Stimulated activated CD8-positive, alpha-beta memory T cell treated with anti-CD3 and anti-CD28 coated beads, Interleukin-15, amount 100 ng/mL, for 1 hour (primary cell): ENCODE results near the gene RHBDL3.
"Not testable (repeated sequence)": the region's sequence is repeated elsewhere in the genome, so short reads cannot be mapped to it uniquely, and the experiment has no call there.

Experiments
- DNase-seq: peaks from one replicate; pipeline ENCODE4 v3.0.0-alpha.2; 2020; ENCODE audit warnings: low read depth

The RHBDL3 gene, protein sequence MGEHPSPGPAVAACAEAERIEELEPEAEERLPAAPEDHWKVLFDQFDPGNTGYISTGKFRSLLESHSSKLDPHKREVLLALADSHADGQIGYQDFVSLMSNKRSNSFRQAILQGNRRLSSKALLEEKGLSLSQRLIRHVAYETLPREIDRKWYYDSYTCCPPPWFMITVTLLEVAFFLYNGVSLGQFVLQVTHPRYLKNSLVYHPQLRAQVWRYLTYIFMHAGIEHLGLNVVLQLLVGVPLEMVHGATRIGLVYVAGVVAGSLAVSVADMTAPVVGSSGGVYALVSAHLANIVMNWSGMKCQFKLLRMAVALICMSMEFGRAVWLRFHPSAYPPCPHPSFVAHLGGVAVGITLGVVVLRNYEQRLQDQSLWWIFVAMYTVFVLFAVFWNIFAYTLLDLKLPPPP

DNA sequence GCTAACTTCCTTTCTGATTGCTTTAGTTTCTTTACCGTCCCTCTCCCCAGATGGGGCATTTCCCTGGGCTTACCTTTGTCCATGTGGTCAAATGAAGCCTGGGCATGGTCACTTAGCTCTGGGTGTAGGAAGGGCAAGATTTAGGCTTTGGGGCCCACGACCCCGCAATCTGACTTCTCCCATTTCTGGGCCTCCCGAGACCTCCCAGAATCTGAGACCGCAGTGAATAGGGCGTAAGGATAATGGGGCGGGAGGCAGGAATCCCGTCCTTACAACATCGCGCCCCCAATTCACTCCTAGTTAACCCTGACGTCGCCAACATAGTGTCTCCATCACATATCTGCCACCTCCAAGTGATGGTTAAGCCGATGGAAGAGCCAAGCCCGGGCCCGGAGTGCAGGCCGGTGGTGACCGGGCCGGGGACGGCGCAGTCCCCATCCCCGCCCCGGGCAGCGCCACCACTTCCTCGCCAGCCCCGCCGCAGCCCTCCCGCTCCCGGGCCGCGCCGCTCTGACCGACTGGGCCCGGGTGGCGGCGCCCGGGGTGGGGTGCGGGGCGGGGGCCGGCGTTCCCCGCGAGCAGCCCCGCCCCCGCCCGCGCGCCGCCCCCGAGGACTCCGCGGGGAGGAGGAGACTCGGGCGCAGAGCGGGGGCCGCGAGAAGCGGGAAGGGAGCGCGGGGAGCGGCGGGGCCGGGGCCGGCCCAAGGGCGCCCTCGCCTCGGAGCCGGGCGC lies at the start of gene RHBDL3:
Gene RHBDL3 (plus strand): TSS at position 641 of the 732 bp plus-strand sequence. CDS start 358 bp downstream, outside the sequence.
- DNase-seq, result no peak

DNA sequence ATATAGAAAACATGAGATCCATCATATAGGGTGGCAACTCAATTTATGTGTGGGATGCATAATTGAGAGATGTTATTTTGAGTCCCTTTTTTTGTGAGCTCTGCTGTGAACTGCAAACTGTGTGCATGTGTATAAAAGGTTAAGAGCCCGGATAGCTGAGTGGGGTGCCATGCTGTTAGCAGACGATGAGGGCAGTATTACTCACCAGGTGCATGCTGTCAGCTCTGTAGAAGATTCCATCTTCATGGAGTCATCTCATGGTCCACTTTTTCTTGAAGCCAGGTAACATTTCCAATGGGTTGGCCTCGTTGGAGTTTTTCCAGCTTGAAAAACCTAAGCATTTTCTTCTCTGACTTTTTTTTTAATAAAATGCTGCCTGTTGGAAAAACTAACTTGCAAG lies 43.0 kb upstream of the RHBDL3 start:
- no peak for DNase-seq

DNA sequence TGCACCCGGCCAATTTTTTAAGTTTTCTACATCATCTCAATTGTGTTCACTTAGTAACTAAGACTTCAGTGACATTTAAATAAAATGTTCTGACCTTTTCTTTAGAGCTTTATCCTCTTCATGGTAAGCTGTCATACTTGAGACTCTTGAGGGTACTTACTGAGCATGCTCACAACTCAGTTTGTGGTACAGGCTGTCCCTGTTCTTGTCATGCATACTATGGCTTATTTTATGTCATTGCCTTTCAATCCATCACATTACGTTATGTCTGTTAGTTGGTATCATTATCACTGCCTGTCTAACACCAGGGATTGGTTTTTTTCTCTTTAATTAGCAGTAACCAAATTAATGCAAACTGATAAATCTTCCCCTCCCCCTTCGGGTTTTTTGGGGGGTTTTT lies 41.9 kb upstream of the RHBDL3 start:
- no peak for DNase-seq

DNA sequence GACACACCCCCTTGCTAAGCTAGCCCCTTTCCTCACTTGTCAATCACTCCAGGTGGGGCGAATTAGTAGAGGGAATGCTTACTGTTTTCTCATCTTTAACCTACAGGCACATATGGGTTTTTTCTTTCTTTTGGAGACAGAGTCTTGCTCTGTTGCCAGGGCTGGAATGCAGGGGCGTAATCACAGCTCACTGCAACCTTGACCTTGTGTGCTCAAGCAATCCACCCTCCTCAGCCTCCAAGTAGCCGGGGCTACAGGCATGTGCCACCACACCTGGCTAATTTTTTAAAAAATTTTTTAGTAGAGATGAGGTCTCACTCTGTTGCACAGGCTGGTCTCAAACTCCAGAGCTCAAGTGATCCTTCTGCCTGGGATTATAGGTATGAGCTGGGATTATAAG lies 38.7 kb upstream of the RHBDL3 start:
- no peak for DNase-seq

DNA sequence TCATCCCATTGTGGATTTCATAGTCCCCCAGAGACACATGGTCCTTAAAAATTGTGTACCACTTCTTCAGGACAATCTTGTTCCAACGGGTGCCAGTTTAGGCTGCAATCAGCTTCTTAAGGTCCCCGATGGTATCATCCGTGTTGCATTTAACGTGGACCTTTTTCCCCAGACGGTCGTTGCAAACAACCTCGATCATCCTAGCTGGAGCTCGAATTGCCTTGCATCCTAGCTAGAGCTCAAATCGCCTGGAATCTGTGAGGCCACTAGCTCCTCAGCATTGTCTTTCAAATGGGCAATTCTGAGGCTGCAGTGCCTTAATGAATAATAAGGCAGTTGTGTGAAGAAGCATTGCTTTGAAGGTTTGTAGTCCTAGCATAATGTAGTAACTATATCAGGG lies 37.7 kb upstream of the RHBDL3 start:
- no peak for DNase-seq

DNA sequence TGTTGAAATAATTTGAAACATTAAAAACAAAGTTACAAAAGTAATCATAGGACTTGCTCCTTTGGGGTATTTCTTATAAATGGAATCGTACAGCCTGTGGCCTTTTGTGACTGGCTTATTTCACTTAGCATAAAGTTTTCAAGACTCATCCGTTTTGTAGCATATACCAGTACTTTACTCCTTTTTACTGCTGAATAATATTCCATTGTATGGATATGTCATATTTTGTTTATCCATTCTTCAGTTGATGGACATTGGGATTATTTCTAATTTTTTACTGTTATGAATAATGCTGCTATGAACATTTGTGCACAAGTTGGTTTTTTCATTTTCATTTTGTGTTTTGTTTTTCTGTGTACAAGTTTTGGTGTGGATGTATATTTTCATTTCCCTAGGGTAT lies 30.0 kb upstream of the RHBDL3 start:
- no peak for DNase-seq

DNA sequence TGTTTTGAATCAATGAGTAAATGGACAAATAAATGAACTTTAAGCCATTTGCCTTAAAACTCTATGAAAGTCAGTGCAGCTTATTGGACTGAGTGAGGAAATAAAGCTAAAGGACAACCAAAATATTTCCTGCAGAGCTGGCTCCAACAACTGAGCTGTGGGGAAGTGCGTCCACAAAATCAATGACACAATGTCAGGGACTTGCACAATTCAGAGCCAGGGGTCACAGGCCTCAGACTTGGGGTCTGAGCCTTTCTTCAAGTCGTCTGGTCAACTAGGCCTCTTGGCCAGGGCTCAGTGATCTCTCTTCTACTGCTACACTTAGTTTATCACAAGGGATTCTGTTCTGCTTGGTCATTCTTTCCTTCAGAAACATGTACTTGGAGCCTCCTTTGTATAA lies 26.2 kb upstream of the RHBDL3 start:
- no peak for DNase-seq

DNA sequence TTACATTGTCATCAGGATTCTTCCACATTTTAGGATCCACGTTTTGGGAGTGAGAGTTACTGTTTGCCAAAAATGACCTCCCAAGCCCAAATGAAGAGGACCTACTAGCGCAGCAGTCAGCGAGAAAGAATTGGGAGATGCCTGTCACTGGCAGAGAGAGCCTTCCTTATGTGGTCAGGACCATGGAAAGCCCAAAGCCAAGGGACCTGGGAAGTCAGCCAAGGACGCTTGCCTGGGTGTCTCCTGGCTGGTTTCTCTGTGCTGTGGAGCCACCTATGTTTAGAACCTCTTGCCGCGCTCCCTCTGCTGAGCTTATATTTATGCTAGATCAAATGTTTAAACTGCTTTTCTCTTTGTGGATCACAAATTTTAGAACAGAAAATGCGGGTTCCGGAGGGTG lies 24.9 kb upstream of the RHBDL3 start:
- no peak for DNase-seq

DNA sequence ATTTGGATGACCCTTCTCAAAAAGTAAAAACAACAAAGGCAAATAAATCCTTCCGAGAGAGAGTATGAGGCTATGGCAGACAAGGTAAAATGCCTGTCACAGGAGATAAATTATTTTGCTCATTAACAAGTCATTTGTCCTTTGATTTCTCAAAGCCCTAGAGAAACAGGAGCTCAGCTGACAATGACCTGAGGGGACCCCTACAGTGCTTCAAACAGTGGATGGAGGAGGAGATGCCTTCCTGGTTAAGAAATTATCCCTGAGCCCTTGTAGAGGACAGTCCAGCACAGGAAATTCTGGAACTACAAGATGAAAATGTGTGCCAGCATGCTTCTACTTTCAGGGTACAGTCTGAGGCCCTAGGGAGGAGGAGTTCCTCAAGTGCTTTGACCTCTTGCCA lies 24.0 kb upstream of the RHBDL3 start:
- no peak for DNase-seq

DNA sequence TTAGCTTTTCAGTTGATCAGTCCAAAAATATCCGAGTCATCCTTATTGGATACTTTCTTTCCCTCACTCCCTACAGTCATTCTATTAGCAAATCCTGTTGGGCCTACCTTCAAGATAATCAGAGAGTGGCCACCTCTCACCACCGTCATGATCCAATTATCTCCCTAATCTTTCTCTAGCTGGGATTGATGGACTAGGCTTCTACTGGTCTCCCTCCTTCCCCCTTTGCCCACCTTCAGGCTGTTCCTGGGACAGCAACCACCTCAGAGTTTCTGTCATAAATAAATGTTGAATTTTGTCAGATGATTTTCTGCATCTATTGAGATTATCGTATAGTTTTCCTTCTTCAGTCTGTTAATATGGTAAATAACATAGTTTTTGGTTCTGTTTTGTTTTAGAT lies 16.2 kb upstream of the RHBDL3 start:
- no peak for DNase-seq

DNA sequence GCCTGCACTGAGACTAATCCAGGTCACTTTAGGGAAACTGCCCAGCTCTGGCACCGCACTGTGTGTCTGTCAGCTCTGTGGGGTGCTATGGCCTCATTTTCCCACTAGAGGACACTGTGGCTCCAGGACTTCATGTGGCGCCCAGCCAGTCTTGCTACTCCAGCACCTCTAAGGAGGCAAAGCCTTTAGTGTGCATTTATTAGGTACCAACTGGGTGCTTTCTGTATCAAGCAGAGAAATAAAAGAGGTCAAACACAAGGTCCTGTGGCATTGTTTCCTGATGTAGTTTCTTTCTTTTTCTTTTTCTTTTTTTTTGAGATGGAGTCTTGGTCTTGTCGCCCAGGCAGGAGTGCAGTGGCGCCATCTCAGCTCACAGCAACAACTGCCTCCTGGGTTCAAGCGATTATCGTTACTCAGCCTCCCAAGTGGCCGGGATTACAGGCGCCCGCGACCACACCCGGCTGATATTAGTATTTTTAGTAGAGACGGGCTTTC lies 12.5 kb upstream of the RHBDL3 start:
- peak; percentile 27 for DNase-seq

DNA sequence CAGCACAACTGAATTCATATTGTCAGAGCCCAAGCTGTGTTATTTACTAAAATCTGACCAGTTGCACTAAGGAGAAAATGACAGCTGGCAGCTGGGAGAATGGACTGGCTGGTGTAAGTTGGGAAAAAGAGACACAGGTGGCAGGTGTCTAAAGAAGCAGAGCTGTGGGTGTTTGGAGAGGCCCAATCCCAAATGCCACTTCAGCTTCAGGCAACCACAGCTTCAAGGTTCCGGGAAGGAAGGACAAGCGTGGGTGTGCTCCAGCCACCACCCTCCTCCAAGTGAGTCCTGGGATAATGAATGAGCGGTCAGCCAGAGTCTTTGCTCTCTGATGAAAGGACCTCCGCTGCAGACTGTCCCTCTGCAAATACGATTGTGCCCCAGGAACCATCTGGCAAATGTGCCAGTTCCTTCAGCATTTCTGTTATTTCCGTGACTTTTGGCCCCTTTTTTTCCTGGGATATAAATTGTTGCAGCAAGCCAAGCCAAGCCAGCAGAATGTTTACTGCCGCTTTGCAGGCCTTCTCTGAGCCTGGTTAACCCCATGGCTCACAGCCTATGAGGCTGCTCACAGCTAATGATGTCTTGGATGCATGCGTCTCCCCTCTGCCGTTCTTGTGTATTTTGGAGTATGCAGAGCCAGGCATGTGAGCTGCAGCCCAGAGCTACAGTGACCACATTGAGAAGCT lies 9.5 kb upstream of the RHBDL3 start:
- no peak for DNase-seq

DNA sequence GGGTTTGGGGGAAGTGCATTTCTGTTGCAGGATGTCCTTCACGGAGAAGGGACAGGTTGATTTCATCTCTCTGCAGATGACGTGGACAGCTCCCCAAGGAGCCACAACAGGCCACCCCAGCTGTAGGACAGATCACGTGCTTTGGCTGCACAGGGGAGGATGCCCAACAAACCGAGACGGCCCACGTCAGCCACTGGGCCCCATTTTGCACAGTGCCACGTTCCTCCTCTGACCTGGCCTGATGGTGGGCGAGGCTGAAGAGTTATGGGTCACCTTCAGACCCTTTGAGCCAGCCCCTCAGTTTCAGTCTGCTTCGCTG lies 9.0 kb upstream of the RHBDL3 start:
- DNase-seq, result no peak

DNA sequence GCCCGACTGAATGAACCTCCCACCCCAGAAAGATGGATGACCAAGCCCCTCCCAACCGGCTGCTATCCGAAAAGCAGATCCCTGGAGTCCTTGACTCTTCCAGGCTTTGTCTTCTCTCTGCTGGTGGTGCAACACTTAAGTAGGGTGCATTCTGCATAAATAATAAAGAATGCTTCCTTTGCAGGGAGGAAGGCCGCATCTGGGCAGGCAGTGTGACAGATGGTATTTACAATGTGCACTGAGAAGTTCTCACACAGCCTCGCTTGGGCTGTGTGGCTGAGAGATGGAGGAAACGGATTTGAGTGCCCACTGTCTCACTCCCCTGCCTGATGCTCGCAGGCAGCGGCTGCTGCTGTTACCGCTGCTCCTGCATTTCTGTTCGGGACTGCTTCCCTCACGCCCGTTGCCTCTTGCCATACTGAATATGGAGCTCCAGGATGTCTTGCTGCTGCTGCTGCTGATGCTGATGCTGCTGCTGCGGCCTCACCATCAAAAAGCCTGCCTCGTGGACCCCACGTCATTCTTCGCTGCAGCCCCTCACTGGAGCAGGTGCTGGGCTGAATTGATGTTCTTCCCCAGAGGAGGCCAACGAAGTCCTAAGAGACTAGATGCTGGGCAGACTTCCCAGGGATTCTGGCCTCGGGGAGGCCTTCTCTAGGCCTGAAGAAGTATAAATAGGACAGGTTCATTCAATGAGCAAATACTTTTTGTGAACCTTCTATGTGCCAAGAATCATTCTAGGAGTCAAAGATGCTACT lies 7.1 kb upstream of the RHBDL3 start:
- no peak for DNase-seq

DNA sequence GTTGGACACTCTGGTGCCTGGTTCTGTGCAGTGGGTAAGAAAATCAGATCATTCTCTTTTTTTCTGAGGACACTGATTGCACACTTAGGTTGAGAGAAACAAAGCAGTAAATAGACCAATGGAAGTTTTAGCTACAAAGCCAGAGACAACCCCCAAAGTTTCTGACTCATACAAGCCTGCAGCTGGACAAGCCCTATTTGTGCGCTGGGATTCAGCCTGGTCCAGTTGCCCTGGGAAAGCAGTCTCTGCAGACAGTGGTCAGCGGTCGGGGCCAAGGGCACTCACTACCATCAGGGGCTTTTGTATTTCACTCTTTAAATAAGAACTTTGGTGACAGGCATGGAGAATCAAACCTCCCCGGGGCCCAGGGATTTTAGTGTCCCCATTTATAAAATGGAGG lies 6.0 kb upstream of the RHBDL3 start:
- no peak for DNase-seq

DNA sequence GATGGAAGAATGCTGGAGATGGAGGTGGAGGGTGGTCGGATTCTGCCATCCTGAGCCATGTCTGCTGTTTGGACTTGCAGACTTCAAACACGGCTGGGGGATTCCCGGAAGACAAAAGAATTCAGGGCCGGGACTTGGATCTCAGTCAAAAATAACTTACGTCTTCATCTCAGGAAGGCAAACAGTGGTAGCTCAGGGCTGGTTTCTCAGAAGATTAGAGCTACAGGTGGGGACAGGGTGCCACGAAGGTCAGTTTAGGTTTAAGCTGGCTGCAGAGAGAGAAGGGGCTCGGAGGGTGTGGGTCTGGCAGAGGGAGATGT lies 4.3 kb upstream of the RHBDL3 start:
- no peak for DNase-seq

DNA sequence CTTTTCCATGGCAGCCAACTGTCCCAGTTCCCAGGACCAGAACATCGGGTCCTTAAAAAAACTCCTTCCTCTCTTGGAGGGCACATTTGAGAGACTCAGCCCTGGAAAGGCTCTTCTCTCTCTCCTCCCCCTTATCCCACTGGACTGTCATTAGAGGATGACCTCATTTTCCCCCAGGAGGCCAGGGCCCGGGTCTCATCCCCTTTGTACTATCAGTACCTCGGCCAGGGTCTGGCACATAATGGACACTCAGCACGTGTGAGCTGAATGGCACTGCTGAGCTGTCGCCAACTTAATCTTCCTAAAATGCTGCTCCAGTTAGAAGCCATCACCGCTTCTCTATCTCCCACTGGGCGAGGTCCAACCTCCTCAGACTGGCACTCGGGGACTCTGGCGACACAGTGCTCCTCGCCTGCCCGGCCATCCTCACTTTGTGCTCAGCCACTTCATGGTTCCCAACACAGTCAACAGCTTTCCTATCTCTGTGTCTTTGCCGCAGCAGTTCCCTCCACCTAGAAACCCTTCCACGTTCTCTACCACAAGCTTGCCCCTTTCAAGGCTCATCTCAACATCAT lies 3.6 kb upstream of the RHBDL3 start:
- DNase-seq, result no peak

DNA sequence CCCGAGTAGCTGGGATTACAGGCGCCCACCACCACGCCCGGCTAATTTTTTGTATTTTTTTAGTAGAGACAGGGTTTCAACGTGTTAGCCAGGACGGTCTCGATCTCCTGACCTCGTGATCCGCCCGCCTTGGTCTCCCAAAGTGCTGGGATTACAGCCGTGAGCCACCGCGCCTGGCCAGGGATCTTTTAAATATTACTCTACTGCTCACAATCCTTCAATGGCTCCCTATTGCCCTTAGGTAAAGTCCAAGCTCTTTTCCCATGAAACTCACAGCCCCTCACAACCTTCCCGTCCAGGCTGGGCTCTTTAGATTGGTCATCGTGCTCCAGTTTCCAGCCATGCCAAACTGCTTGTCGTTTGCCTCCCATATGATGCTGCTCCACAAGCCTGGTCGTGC lies 2.1 kb upstream of the RHBDL3 start:
- DNase-seq, result not testable (repeated sequence)

DNA sequence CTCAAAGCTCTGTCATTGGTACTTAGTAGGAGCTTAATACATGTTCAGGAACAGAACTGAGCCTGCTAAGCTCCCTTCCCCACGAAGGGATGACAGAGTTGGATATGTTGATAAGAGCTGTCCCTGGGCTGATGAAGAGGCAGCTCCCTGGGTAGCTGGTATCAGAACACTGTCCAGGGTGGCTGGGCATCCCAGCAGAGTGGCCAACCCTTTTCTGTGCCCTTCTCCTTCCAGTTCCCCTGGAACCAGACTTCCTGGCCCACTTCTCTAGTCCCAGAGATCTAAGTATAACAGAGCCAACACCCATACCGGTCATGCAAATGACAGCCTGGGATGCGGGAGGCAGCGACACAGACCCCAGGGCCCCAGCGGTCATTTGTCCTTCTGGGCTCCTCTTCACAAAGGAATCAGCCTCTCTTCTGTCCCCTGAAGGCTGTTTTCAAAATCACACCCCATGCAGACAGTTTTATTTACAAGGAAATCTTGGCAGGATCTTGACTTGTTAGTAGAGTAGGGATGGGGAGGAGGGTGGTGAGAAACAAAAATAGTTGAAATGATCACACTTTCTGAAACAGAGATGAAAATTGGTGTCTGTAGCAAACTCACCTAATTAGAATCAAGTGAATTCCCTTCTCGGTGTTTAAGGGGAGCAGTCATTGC lies 1.4 kb upstream of the RHBDL3 start:
- DNase-seq, result no peak

DNA sequence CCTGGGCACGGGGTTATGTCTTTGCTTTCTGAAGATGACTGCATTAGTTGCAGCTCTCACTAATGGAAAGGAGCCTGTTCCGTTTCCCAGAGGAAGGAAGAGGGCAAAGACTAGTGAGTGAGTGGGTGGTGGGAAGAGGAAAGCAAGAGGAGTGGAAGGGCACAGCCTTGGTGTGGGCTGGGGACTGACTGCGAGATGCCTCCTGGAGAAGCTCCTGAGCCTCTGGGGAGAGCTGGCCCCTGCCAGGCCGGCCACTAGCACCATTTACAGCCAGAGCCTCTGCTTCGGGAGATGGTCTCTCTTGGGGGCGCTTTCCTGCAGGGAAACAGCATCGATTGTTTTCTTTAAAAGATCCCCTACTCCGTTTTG lies 825 bp upstream of the RHBDL3 start:
- no peak for DNase-seq

DNA sequence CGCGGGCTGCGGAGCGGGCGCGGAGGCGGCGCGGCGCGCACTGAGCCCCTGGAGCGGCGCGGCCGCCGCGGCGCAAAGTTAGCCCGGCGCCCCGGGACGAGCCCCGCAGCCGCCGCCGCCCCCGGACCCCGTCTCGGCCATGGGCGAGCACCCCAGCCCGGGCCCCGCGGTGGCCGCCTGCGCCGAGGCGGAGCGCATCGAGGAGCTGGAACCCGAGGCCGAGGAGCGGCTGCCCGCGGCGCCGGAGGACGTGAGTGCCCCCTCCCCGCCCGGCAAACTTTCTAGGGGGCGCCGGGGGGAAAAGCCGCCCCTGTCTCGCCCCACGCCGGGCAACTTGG lies 388 bp downstream of the RHBDL3 start:
- DNase-seq, result no peak
